ENCODE results near the gene CALD1.

GRCh38 chr7:134946260-134946659, 166.8 kb downstream of the CALD1 start:
- no peak for TF ChIP-seq POLR2A (IDR thresholded peaks at IDR 0.05)
- no peak for TF ChIP-seq CTCF (IDR thresholded peaks at IDR 0.05)
